Subcutaneous adipose tissue (tissue), 4 donors: ENCODE data around the gene ZBTB8B. TPM values are rescaled to one million over a fixed set of nuclear protein-coding genes. Genes with fewer than 3 reads are reported as not detected.

Experiments used
- total RNA-seq, 4 donors: library from RNA; depleted of rRNA; stranded (reverse); fragments of >200 nt; gene quantifications; one replicate each; pipeline ENCODE4 v1.1.0, GENCODE V29; 2016
- TF ChIP-seq, protein P1 (sequence below): fragments of 450-650 bp; IDR thresholded peaks from one replicate; pipeline ENCODE4 v1.5.1; 2016; ENCODE audit warnings: low read depth, mild to moderate bottlenecking, control low read depth, antibody characterized with exemption, moderate library complexity

Gene ZBTB8B
- total RNA-seq, 4 donors from 2014 or later = under 0.01 TPM; not detected in 3

DNA sequence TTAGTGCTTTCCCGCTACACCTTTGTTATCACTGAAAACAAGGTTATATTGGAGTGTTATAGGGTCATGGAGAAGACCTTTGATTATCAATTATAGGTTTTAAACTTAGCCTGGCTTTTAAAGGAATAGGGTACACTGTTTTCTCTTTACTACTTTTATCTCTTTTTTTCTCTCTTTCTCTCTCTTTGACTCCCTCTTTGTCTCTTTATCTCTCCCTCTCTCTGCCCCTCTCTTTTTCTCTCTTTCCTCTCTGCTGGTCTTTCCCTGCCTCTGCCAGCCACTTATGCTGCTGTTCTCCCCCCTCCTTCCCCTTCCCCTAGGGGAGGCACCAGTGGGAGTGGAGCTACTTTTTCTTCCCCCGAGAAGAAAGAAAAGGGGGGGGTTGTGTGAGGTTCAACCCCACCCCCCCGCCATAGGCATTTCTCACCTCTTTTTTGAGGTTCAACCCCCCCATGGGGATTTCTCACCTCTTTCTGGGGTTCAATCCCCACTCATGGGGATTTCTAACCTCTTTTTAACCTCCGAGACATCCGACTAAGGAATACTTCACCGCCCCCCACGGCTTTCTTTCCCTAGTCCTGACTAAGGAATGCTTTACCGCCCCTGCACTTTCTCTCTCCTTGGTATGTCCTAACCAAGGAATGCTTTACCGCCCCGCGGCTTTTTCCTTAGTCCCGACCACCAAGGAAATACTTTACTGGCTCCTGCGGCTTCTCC is 17.2 kb upstream of the ZBTB8B start:
- TF ChIP-seq, protein P1, sequence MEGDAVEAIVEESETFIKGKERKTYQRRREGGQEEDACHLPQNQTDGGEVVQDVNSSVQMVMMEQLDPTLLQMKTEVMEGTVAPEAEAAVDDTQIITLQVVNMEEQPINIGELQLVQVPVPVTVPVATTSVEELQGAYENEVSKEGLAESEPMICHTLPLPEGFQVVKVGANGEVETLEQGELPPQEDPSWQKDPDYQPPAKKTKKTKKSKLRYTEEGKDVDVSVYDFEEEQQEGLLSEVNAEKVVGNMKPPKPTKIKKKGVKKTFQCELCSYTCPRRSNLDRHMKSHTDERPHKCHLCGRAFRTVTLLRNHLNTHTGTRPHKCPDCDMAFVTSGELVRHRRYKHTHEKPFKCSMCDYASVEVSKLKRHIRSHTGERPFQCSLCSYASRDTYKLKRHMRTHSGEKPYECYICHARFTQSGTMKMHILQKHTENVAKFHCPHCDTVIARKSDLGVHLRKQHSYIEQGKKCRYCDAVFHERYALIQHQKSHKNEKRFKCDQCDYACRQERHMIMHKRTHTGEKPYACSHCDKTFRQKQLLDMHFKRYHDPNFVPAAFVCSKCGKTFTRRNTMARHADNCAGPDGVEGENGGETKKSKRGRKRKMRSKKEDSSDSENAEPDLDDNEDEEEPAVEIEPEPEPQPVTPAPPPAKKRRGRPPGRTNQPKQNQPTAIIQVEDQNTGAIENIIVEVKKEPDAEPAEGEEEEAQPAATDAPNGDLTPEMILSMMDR = no peak

DNA sequence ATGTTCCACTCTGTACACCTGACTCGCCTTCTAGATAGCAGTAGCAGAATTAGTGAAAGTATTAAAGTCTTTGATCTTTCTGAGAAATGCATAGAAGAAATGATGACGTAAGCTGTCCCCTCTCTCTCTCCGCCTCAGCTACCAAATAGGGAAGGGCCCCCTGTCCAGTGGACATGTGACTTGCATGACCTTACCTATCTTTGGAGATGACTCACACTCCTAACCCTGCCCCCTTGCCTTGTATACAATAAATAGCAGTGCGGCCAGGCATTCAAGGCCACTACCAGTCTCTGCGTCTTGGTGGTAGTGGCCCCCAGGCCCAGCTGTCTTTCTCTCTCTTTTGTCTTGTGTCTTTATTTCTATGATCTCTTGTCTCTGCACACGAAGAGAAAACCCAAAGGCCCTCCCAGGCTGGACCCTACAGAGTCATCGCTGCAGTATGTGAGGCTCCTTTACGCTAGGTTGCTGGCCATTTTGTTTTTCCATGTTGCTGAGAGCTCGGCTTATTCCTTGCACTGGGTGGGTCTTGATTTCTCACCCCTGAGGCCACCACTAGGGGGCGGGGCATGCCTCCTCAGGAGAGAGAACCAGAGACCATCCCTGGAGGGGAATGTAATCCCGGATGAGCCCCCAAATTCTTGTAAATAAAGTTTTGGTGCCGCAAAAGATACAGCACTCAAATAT is 16.0 kb upstream of the ZBTB8B start:
- TF ChIP-seq, protein P1 = no peak

DNA sequence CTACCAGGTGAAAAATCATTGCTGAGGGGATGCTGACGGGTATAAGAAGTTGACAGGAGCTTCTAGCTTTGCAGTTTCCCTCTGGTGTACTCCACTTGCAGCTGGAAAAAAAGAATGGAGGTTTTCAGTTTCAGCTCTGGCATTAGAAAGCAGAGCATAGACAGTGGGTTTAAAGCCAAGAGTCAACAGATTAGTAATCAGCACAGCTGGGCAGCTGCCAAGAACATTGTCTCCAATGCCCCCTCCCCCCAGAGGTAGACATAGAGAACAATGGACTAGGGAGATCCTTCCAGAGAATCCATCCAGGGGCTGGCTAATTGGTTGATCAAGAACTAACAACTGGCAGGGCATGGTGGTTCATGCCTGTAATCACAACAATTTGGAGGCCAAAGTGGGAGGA is 10.1 kb upstream of the ZBTB8B start:
- TF ChIP-seq, protein P1 = no peak

DNA sequence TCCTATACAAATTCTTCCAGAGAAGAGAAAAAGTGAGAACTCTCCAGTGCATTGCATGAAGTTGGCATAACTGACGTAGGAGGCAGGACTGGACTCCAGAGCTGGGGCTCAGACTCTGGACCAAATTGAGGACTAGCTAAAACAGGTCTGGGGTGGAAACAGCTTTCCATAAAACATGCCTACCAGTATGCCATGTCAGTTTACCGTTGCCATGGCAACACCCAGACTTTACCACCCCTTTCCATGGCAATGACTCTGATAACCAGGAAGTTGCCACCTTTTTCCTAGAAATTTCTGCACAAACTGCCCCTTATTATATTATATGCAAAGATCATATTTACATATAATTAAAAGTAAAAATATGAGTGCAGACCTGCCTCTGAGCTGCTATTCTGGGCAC is 8.9 kb upstream of the ZBTB8B start:
- TF ChIP-seq, protein P1 = no peak

DNA sequence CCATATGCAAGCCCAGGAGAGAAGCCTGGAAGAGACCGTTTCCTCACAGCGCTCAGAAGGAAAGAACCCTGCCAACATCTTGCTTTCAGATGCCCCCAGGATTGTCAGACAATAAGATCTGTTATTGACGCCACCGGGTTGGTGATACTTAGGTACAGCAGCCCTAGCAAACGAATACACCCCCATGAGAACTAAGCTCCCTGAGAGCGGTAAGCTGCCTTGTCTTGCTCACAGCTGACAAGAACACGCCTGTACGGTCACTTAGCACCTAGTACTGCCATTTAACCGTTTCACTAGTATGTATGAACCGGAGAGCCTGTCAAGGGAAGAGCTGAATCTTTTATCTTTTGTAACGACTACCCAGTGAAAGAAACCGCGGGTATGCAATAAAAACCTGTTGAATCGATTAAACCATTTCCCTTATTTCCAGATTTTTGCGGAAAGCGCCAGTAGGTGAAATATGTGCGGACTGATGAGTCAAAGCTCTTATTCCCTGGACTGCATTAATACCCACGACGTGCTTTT is 619 bp upstream of the ZBTB8B start:
- TF ChIP-seq, protein P1 = no peak

DNA sequence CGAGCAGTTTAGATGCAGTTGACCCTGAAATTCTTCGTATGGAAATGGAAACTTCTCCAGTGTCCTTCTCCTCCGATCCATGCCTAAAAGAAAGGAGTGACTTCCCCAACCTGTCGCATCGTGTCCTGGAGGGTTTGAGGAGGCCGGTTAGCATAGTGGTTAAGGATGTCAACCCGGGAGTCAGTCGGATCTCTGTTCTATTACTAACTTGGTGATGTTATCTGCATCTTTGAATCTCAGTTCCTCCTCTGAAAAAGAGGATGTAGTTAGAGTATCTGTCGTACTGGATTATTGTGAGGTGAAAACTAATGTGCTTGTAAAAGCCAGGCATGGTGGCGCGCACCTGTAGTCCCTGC is 684 bp downstream of the ZBTB8B start:
- TF ChIP-seq, protein P1 = no peak

DNA sequence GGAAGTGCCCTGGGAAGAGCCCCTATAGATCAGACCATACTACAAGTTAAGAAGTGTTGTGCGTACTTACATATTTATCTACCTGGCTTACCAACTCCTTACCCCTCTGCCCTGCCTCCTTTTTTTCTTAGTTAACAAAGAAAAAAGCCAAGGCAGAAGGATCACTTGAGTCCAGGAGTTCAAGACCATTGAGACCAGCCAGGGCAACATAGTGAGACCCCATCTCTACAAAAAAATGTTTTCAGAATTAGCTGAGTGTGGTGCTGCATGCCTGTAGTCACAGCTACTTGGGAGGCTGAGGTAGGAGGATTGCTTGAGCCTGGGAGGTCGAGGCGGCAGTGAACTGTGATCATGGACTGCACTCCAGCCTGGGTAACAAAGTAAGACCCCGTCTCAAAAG is 1.9 kb downstream of the ZBTB8B start:
- TF ChIP-seq, protein P1 = no peak
